RWPE1 (cell line): ENCODE data around the gene COG3.
A peak's percentile ranks its signal among the peaks of the same experiment; 100 is the strongest.
"Not testable (repeated sequence)": the region's sequence is repeated elsewhere in the genome, so short reads cannot be mapped to it uniquely, and the experiment has no call there.

Experiments
- CTCF ChIA-PET: fragments of 350-600 bp; sonication (Branson Sonifier 250); formaldehyde crosslinking; extraction: SDS; loops from one replicate; lab custom pipeline; 2021; lab: Yijun Ruan, JAX
- POLR2A ChIA-PET: fragments of 400-600 bp; formaldehyde crosslinking; extraction: SDS; loops from one replicate; lab custom pipeline; 2020; ENCODE audit warnings: antibody characterized with exemption; ENCODE audit not compliant: low non-redundant PET; lab: Yijun Ruan, JAX
- DNase-seq: peaks from one replicate; pipeline ENCODE4 v3.0.0; 2012; ENCODE audit warnings: low spot score
- H3K27ac ChIP-seq: fragments of 450-650 bp; 2 replicates; pipeline ENCODE4 v1.5.1; 2017
- CTCF ChIP-seq: fragments of 450-650 bp; conservative IDR thresholded peaks from 2 replicates; pipeline ENCODE4 v1.5.1; 2017; ENCODE audit warnings: low read depth, mild to moderate bottlenecking

COG3 gene

GRCh38 chr13:45464687-45465453 is at the start of gene COG3:
Gene COG3, plus strand, starts transcription at chr13:45464939. Its CDS starts 98 bp downstream, at chr13:45465037.
- peak within 1 kb of the TSS; percentile 94 for H3K27ac ChIP-seq

GRCh38 chr13:45415112-45415511 is 49.6 kb upstream of the COG3 start:
- ChIA-PET POLR2A (interaction anchor here (0.6 kb wide), 1 partner anchor 47 kb away, joined by 3 read pairs; no protein-coding TSS in a partner anchor), CTCF (no interaction called here)
- DNase-seq: no peak
- TF ChIP-seq CTCF: no peak
- peak overlapping the region; percentile 92 for H3K27ac ChIP-seq

More at GRCh38 chr13:45464687-45465453, at the start of gene COG3:
- peak; percentile 3 for TF ChIP-seq CTCF
- peak; percentile 98 for DNase-seq
- ChIA-PET POLR2A (no interaction called here), CTCF (interaction anchor here (0.6 to 0.8 kb wide), 3 partner anchors 16 to 47 kb away, joined by 3 to 5 read pairs (median 4); no protein-coding TSS in a partner anchor)

GRCh38 chr13:45416516-45417128 is 48.1 kb upstream of the COG3 start:
- TF ChIP-seq CTCF: no peak
- POLR2A ChIA-PET: interaction anchor here (0.6 kb wide), 1 partner anchor 92 kb away, joined by 3 read pairs; no protein-coding TSS in a partner anchor
- no peak for DNase-seq
- H3K27ac ChIP-seq: peak overlapping the region; percentile 92
- CTCF ChIA-PET: interaction anchor here (0.6 to 0.7 kb wide), 2 partner anchors 11 to 581 kb away, joined by 3 read pairs; no protein-coding TSS in a partner anchor

GRCh38 chr13:45417790-45418534 is 46.8 kb upstream of the COG3 start, which contains the start of gene SLC25A30:
Gene SLC25A30, minus strand, starts transcription at chr13:45418373. Its CDS starts 6,948 bp downstream, at chr13:45411425.
- CTCF ChIA-PET: interaction anchor here (0.6 kb wide), 2 partner anchors 46 to 635 kb away, joined by 3 to 4 read pairs; partner anchors contain the start of gene ZC3H13
- peak; percentile 79 for DNase-seq
- H3K27ac ChIP-seq: peak within 1 kb of the TSS; percentile 92
- no peak for TF ChIP-seq CTCF
- POLR2A ChIA-PET: interaction anchor here (0.6 to 0.7 kb wide), 3 partner anchors 68 to 340 kb away, joined by 4 to 6 read pairs (median 5); no protein-coding TSS in a partner anchor

- POLR2A ChIA-PET, DNase-seq, CTCF ChIA-PET: not testable (repeated sequence)
- H3K27ac ChIP-seq: peak overlapping the region; percentile 31; the same call in 1 of the 2 replicates
Observed at GRCh38 chr13:45419389-45419788, 45.4 kb upstream of the COG3 start.

- peak overlapping the region; percentile 31; the same call in 1 of the 2 replicates for H3K27ac ChIP-seq
- no peak for TF ChIP-seq CTCF
- POLR2A ChIA-PET: no interaction called here
- CTCF ChIA-PET: no interaction called here
- no peak for DNase-seq
Observed at GRCh38 chr13:45419945-45420344, 44.8 kb upstream of the COG3 start.
